Measurements from ENCODE around the gene ABCC2.

The ABCC2 gene

GRCh38 chr10:99770408-99771045 lies 11.9 kb upstream of the ABCC2 start:
- DNase-seq (ENCODE audit: low read depth in 3 of 3, low spot score in 1 of 3): no peak

- no peak for DNase-seq (ENCODE audit: low read depth in 3 of 3, low spot score in 1 of 3)
Observed at GRCh38 chr10:99775850-99776249, 6.6 kb upstream of the ABCC2 start.

GRCh38 chr10:99777918-99778714 lies 4.3 kb upstream of the ABCC2 start:
- DNase-seq (ENCODE audit: low read depth in 3 of 3, low spot score in 1 of 3): no peak

- DNase-seq (ENCODE audit: low read depth in 3 of 3, low spot score in 1 of 3): no peak
Observed at GRCh38 chr10:99779335-99779734, 3.1 kb upstream of the ABCC2 start.

GRCh38 chr10:99781734-99782429 lies 558 bp upstream of the ABCC2 start:
- DNase-seq (ENCODE audit: low read depth in 3 of 3, low spot score in 1 of 3): no peak

- no peak for DNase-seq (ENCODE audit: low read depth in 3 of 3, low spot score in 1 of 3)
Observed at GRCh38 chr10:99784016-99784726, 1.7 kb downstream of the ABCC2 start.

- no peak for DNase-seq (ENCODE audit: low read depth in 3 of 3, low spot score in 1 of 3)
Observed at GRCh38 chr10:99784727-99785441, 2.4 kb downstream of the ABCC2 start.

- DNase-seq (ENCODE audit: low read depth in 3 of 3, low spot score in 1 of 3): no peak
Observed at GRCh38 chr10:99785646-99786045, 3.2 kb downstream of the ABCC2 start.

GRCh38 chr10:99787311-99787710 lies 4.9 kb downstream of the ABCC2 start:
- no peak for DNase-seq (ENCODE audit: low read depth in 3 of 3, low spot score in 1 of 3)

- DNase-seq (ENCODE audit: low read depth in 3 of 3, low spot score in 1 of 3): no peak
Observed at GRCh38 chr10:99787782-99788445, 5.5 kb downstream of the ABCC2 start.

- DNase-seq (ENCODE audit: low read depth in 3 of 3, low spot score in 1 of 3): no peak
Observed at GRCh38 chr10:99788598-99789256, 6.3 kb downstream of the ABCC2 start.

GRCh38 chr10:99791831-99792230 lies 9.4 kb downstream of the ABCC2 start:
- no peak for DNase-seq (ENCODE audit: low read depth in 3 of 3, low spot score in 1 of 3)

- no peak for DNase-seq (ENCODE audit: low read depth in 3 of 3, low spot score in 1 of 3)
Observed at GRCh38 chr10:99793819-99794218, 11.4 kb downstream of the ABCC2 start.

- no peak for DNase-seq (ENCODE audit: low read depth in 3 of 3, low spot score in 1 of 3)
Observed at GRCh38 chr10:99796928-99797327, 14.5 kb downstream of the ABCC2 start.

GRCh38 chr10:99798031-99798430 lies 15.6 kb downstream of the ABCC2 start:
- no peak for DNase-seq (ENCODE audit: low read depth in 3 of 3, low spot score in 1 of 3)

- no peak for DNase-seq (ENCODE audit: low read depth in 3 of 3, low spot score in 1 of 3)
Observed at GRCh38 chr10:99798920-99799319, 16.5 kb downstream of the ABCC2 start.

- no peak for DNase-seq (ENCODE audit: low read depth in 3 of 3, low spot score in 1 of 3)
Observed at GRCh38 chr10:99799613-99800012, 17.2 kb downstream of the ABCC2 start.

- no peak for DNase-seq (ENCODE audit: low read depth in 3 of 3, low spot score in 1 of 3)
Observed at GRCh38 chr10:99804471-99804870, 22.0 kb downstream of the ABCC2 start.

GRCh38 chr10:99805190-99805589 lies 22.8 kb downstream of the ABCC2 start:
- no peak for DNase-seq (ENCODE audit: low read depth in 3 of 3, low spot score in 1 of 3)

- DNase-seq (ENCODE audit: low read depth in 3 of 3, low spot score in 1 of 3): no peak
Observed at GRCh38 chr10:99806091-99806490, 23.7 kb downstream of the ABCC2 start.
